Cardiac fibroblast (primary cell): ENCODE measurements around the gene FCN1.

Source experiments
- DNase-seq, 2 donors: peaks; one replicate each; pipeline versions ENCODE4 v3.0.0 to v3.0.0-alpha.2; 2010; ENCODE audit warnings: low read depth in 2 of 2
- H3K4me3 ChIP-seq, 2 donors: replicated peaks in 1 of 2; 1 replicate in 1 of 2; 2 replicates in 1 of 2; pipeline ENCODE4 v1.5.1; 2011; ENCODE audit warnings: low read depth in 2 of 2, low read length in 2 of 2, mild to moderate bottlenecking in 2 of 2, moderate library complexity in 1 of 2
- TF ChIP-seq, protein P1 (sequence below): IDR thresholded peaks from one replicate; pipeline ENCODE4 v1.5.1; 2011; ENCODE audit warnings: low read depth, mild to moderate bottlenecking, low read length, inconsistent platforms

FCN1 gene

GRCh38 chr9:134879664-134880483 lies 37.8 kb downstream of the FCN1 start:
- DNase-seq, result no peak
- TF ChIP-seq, protein P1, sequence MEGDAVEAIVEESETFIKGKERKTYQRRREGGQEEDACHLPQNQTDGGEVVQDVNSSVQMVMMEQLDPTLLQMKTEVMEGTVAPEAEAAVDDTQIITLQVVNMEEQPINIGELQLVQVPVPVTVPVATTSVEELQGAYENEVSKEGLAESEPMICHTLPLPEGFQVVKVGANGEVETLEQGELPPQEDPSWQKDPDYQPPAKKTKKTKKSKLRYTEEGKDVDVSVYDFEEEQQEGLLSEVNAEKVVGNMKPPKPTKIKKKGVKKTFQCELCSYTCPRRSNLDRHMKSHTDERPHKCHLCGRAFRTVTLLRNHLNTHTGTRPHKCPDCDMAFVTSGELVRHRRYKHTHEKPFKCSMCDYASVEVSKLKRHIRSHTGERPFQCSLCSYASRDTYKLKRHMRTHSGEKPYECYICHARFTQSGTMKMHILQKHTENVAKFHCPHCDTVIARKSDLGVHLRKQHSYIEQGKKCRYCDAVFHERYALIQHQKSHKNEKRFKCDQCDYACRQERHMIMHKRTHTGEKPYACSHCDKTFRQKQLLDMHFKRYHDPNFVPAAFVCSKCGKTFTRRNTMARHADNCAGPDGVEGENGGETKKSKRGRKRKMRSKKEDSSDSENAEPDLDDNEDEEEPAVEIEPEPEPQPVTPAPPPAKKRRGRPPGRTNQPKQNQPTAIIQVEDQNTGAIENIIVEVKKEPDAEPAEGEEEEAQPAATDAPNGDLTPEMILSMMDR, result no peak

DNA sequence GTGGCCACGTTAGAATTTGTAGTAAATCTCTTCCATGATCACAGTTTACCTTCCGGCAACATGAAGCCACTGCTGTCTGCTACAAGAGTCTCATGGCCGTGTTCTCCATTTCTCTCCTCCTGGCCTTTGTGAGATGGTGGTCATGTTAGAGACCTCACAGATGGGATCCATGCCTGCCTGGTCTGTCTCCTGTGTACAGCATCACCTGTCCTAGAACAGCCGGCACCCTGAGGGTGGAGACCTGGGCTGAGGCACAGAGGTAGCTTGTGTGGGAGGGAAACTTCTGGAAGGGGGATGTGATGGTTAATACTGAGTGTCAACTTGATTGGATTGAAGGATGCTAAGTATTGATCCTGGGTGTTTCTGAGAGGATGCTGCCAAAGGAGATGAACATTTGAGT lies 40.2 kb downstream of the FCN1 start:
- TF ChIP-seq, protein P1, result no peak
- DNase-seq, result no peak
- no peak overlapping the region for H3K4me3 ChIP-seq

More at GRCh38 chr9:134879664-134880483, 37.8 kb downstream of the FCN1 start:
- no peak overlapping the region for H3K4me3 ChIP-seq

- TF ChIP-seq, protein P1, result no peak
- DNase-seq, result no peak
- no peak overlapping the region for H3K4me3 ChIP-seq
These were observed 42.3 kb downstream of the FCN1 start for GRCh38 chr9:134875371-134875770.

- TF ChIP-seq, protein P1, result no peak
- H3K4me3 ChIP-seq, result no peak overlapping the region
- no peak for DNase-seq
These were observed 45.1 kb downstream of the FCN1 start for GRCh38 chr9:134872482-134873231.

GRCh38 chr9:134871697-134872340 lies 45.9 kb downstream of the FCN1 start:
- no peak for DNase-seq
- TF ChIP-seq, protein P1, result no peak
- no peak overlapping the region for H3K4me3 ChIP-seq

GRCh38 chr9:134870746-134871662 lies 46.7 kb downstream of the FCN1 start:
- H3K4me3 ChIP-seq, result no peak overlapping the region
- TF ChIP-seq, protein P1, result no peak
- no peak for DNase-seq
